Heart left ventricle (tissue), 13 donors: ENCODE results near the gene KRT2.

Experiments
- CTCF ChIP-seq, 12 donors: fragments of 200-600 bp; sonication (generic) in 4 of 12; IDR thresholded peaks; one replicate each; pipeline versions ENCODE4 v1.5.0 to v1.8.0; 2018 to 2022; ENCODE audit warnings: antibody characterized with exemption in 12 of 12, mild to moderate bottlenecking in 5 of 12
- POLR2A ChIP-seq, 2 donors: fragments of 450-650 bp; IDR thresholded peaks; one replicate each; pipeline ENCODE4 v1.6.1; 2017; ENCODE audit warnings: antibody characterized with exemption in 2 of 2, mild to moderate bottlenecking in 2 of 2, moderate library complexity in 2 of 2
- donor health status: ischemic (EF 13 %, LVEDD 7.1; RV severe dilation, severe dysfunction).
- donor health status: DM: no; HTN: yes; CAD: no.
- donor health status: DM: no; HTN: no; CAD: no.
- donor health status: ischemic (EF 25% LVEDD 6.9; RV normal size, moderate dysfunction).
- donor health status: ischemic (EF 25% LVEDD 5.7; RV mildly dilated, moderate dysfunction).
- donor health status: ischemic (EF 35%, LVEDD 5.7; RV mildly dilated, moderate dysfunction).
- donor health status: nonischemic (EF 11% LVEDD 7.7; RV severe dilation, severe dysfunction).
- donor health status: DM: yes; HTN: yes; CAD: no.
- donor health status: PGD.
- donor health status: ischemic (EF 29% LVEDD 5.4; RV normal size, mild dysfunction).
- donor health status: nonischemic (EF 23%, LVEDD 6.1; RV moderate dilation, normal function).

- no peak for TF ChIP-seq CTCF (IDR thresholded peaks at IDR 0.05)
- no peak for TF ChIP-seq POLR2A (IDR thresholded peaks at IDR 0.05)
These were observed 36.5 kb upstream of the KRT2 start for GRCh38 chr12:52688481-52688880.
